Measurements from ENCODE around the gene TMTC1.

The TMTC1 gene

DNA sequence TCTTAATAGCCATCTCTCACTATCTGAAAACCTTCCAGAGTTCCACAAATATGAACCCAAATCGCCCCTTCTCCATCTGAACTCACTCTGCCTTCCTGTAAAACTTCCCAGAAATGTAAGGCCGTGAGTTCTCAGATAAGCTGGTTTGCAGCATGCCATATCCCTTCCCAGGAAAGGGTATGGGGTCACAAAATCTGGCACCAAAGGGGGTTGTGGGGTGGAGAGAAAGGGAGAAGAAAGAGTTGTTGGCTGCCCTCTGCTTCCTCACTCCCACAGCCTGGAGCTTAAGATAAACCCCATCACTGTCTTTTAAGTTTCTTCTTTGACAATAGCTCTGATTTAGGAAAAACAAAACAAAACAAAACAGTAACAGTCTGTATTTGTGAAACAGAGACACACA is 10.7 kb downstream of the TMTC1 start:
- H3K4me3 ChIP-seq (ENCODE audit: low read depth, low read length, poor library complexity, severe bottlenecking), result no peak overlapping the region
- no peaks in the 10 kb centered on the region for H3K27me3 ChIP-seq (ENCODE audit: insufficient read depth, low read length)
- no peak overlapping the region for H3K9ac ChIP-seq (ENCODE audit: low read length)
- TF ChIP-seq EZH2 (IDR thresholded peaks at IDR 0.05; ENCODE audit: borderline replicate concordance, low read length), result no peak
- TF ChIP-seq, protein P1, sequence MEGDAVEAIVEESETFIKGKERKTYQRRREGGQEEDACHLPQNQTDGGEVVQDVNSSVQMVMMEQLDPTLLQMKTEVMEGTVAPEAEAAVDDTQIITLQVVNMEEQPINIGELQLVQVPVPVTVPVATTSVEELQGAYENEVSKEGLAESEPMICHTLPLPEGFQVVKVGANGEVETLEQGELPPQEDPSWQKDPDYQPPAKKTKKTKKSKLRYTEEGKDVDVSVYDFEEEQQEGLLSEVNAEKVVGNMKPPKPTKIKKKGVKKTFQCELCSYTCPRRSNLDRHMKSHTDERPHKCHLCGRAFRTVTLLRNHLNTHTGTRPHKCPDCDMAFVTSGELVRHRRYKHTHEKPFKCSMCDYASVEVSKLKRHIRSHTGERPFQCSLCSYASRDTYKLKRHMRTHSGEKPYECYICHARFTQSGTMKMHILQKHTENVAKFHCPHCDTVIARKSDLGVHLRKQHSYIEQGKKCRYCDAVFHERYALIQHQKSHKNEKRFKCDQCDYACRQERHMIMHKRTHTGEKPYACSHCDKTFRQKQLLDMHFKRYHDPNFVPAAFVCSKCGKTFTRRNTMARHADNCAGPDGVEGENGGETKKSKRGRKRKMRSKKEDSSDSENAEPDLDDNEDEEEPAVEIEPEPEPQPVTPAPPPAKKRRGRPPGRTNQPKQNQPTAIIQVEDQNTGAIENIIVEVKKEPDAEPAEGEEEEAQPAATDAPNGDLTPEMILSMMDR (IDR thresholded peaks at IDR 0.05; ENCODE audit: low read length), result no peak
- H3K9me2 ChIP-seq (ENCODE audit: low read depth, low read length), result no peaks in the 10 kb centered on the region
- no peak overlapping the region for H2AFZ ChIP-seq (ENCODE audit: low read length)
- no peaks in the 10 kb centered on the region for H3F3A ChIP-seq (ENCODE audit: insufficient read depth, low read length)
- H3K4me1 ChIP-seq (ENCODE audit: insufficient read depth, low read length, severe bottlenecking), result no peaks in the 10 kb centered on the region
- no peak overlapping the region for H3K4me2 ChIP-seq (ENCODE audit: low read length)
- no peak overlapping the region for H3K27ac ChIP-seq (ENCODE audit: low read depth, low read length, poor library complexity, severe bottlenecking)
- no peaks in the 10 kb centered on the region for H3K9me3 ChIP-seq (ENCODE audit: low read length)
- no peaks in the 10 kb centered on the region for H3K36me3 ChIP-seq (ENCODE audit: insufficient read depth, low read length)
- no peaks in the 10 kb centered on the region for H3K79me2 ChIP-seq (ENCODE audit: insufficient read depth, low read length)
- no peaks in the 10 kb centered on the region for H4K20me1 ChIP-seq (ENCODE audit: insufficient read depth, low read length)

DNA sequence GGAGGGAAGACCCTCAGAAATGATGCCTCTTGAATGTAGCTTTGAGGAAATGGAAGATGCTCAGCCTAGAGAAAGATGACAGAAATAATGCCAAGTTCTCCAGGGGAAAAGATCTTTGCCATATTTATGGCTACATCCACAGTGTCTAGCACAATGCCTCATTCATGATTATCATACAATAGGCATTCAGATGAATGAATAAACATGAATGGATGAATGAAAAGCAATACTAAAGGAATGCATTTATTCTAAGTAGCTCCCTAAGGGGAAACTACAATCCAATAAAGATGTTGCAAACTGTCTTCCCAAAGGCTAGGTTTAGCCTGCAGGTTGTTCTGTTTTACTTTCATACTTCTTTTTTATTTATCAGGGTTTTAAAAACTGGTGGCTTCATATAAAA is 12.0 kb downstream of the TMTC1 start:
- no peak overlapping the region for H2AFZ ChIP-seq (ENCODE audit: low read length)
- H3K9me3 ChIP-seq (ENCODE audit: low read length), result no peaks in the 10 kb centered on the region
- no peak overlapping the region for H3K4me3 ChIP-seq (ENCODE audit: low read depth, low read length, poor library complexity, severe bottlenecking)
- no peaks in the 10 kb centered on the region for H3K4me1 ChIP-seq (ENCODE audit: insufficient read depth, low read length, severe bottlenecking)
- H3K27me3 ChIP-seq (ENCODE audit: insufficient read depth, low read length), result no peaks in the 10 kb centered on the region
- H4K20me1 ChIP-seq (ENCODE audit: insufficient read depth, low read length), result no peaks in the 10 kb centered on the region
- H3K4me2 ChIP-seq (ENCODE audit: low read length), result no peak overlapping the region
- H3K36me3 ChIP-seq (ENCODE audit: insufficient read depth, low read length), result no peaks in the 10 kb centered on the region
- TF ChIP-seq, protein P1 (IDR thresholded peaks at IDR 0.05; ENCODE audit: low read length), result no peak
- TF ChIP-seq EZH2 (IDR thresholded peaks at IDR 0.05; ENCODE audit: borderline replicate concordance, low read length), result no peak
- no peaks in the 10 kb centered on the region for H3F3A ChIP-seq (ENCODE audit: insufficient read depth, low read length)
- no peaks in the 10 kb centered on the region for H3K9me2 ChIP-seq (ENCODE audit: low read depth, low read length)
- H3K9ac ChIP-seq (ENCODE audit: low read length), result no peak overlapping the region
- no peak overlapping the region for H3K27ac ChIP-seq (ENCODE audit: low read depth, low read length, poor library complexity, severe bottlenecking)
- no peaks in the 10 kb centered on the region for H3K79me2 ChIP-seq (ENCODE audit: insufficient read depth, low read length)

DNA sequence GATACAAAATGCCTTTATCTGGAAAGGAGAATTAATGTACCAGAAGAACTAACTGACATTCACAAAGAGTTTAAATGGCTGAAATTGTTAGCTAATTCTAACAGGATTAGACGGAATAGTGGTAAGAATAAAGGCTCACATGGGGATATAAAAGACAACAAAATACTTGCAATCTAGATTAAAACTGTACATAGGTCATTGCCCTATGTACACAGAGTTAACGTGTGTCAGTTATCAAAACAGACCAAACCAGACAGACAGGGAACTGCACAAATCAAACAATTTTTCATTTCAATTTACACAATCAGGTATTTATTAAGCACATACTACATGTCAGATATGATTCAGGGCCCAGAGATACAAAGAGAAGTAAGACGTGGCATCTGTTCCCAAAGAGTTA is 12.6 kb downstream of the TMTC1 start:
- Histone ChIP-seq H3K4me1 (ENCODE audit: insufficient read depth, low read length, severe bottlenecking) (no peaks in the 10 kb centered on the region), H3K27me3 (ENCODE audit: insufficient read depth, low read length) (no peaks in the 10 kb centered on the region), H3K9me2 (ENCODE audit: low read depth, low read length) (no peaks in the 10 kb centered on the region), H3K27ac (ENCODE audit: low read depth, low read length, poor library complexity, severe bottlenecking) (no peak overlapping the region), H3K9me3 (ENCODE audit: low read length) (no peaks in the 10 kb centered on the region), H3K36me3 (ENCODE audit: insufficient read depth, low read length) (no peaks in the 10 kb centered on the region), H2AFZ (ENCODE audit: low read length) (no peak overlapping the region), H4K20me1 (ENCODE audit: insufficient read depth, low read length) (no peaks in the 10 kb centered on the region), H3K4me3 (ENCODE audit: low read depth, low read length, poor library complexity, severe bottlenecking) (no peak overlapping the region), H3K79me2 (ENCODE audit: insufficient read depth, low read length) (no peaks in the 10 kb centered on the region), H3K9ac (ENCODE audit: low read length) (no peak overlapping the region), H3K4me2 (ENCODE audit: low read length) (no peak overlapping the region), H3F3A (ENCODE audit: insufficient read depth, low read length) (no peaks in the 10 kb centered on the region)
- TF ChIP-seq, protein P1 (IDR thresholded peaks at IDR 0.05; ENCODE audit: low read length), result no peak
- TF ChIP-seq EZH2 (IDR thresholded peaks at IDR 0.05; ENCODE audit: borderline replicate concordance, low read length), result no peak

All from OCI-LY1 (cell line).